HEK293 (cell line): ENCODE measurements around the gene ZNF446.

Experiments
- BCL11B ChIP-seq: fragments of 450-650 bp; formaldehyde crosslinking; IDR thresholded peaks from 2 replicates; pipeline ENCODE4 v1.5.1; 2016; ENCODE audit warnings: low read depth, missing biosample characterization, missing genetic modification characterization
- CTCF ChIP-seq: fragments of 450-650 bp; formaldehyde crosslinking; IDR thresholded peaks from 2 replicates; pipeline ENCODE4 v1.5.1; 2016; ENCODE audit warnings: missing biosample characterization, missing genetic modification characterization
- ELK4 ChIP-seq: IDR thresholded peaks from 2 replicates; pipeline ENCODE4 v1.6.1; 2011; ENCODE audit warnings: mild to moderate bottlenecking, low read depth, low read length, borderline replicate concordance
- RBAK ChIP-seq: fragments of 450-650 bp; formaldehyde crosslinking; IDR thresholded peaks from 2 replicates; pipeline ENCODE4 v1.5.1; 2016; ENCODE audit warnings: missing biosample characterization, missing genetic modification characterization
- YY1 ChIP-seq: fragments of 450-650 bp; formaldehyde crosslinking; IDR thresholded peaks from 2 replicates; pipeline ENCODE4 v1.5.1; 2018; ENCODE audit warnings: missing biosample characterization, missing genetic modification characterization
- ZBTB8A ChIP-seq: fragments of 450-650 bp; formaldehyde crosslinking; IDR thresholded peaks from 2 replicates; pipeline ENCODE4 v1.5.1; 2016; ENCODE audit warnings: missing biosample characterization, missing genetic modification characterization
- ZNF121 ChIP-seq: fragments of 450-650 bp; formaldehyde crosslinking; IDR thresholded peaks from 2 replicates; pipeline ENCODE4 v1.5.1; 2016; ENCODE audit warnings: missing biosample characterization, missing genetic modification characterization
- ZNF394 ChIP-seq: fragments of 450-650 bp; formaldehyde crosslinking; IDR thresholded peaks from 2 replicates; pipeline ENCODE4 v1.5.1; 2016; ENCODE audit warnings: missing biosample characterization, missing genetic modification characterization, mild to moderate bottlenecking, moderate library complexity, borderline replicate concordance
- ZNF423 ChIP-seq: fragments of 450-650 bp; formaldehyde crosslinking; IDR thresholded peaks from 2 replicates; pipeline ENCODE4 v1.5.1; 2016; ENCODE audit warnings: missing biosample characterization, missing genetic modification characterization
- ZNF610 ChIP-seq: fragments of 450-650 bp; formaldehyde crosslinking; IDR thresholded peaks from 2 replicates; pipeline ENCODE4 v1.5.1; 2016; ENCODE audit warnings: missing biosample characterization, missing genetic modification characterization, borderline replicate concordance
- ZNF670 ChIP-seq: fragments of 450-650 bp; formaldehyde crosslinking; IDR thresholded peaks from 2 replicates; pipeline ENCODE4 v1.5.1; 2016; ENCODE audit warnings: missing biosample characterization, missing genetic modification characterization, low read depth

GRCh38 chr19:58450856-58451357, 25.2 kb upstream of the ZNF446 start:
- TF ChIP-seq ZNF610 (tag by site-specific recombination) (no peak), ZNF423 (no peak), BCL11B (tag by site-specific recombination) (no peak), YY1 (tag by site-specific recombination) (no peak), ZBTB8A (tag by site-specific recombination) (no peak), ZNF670 (tag by site-specific recombination) (no peak), CTCF (tag by site-specific recombination) (no peak), ZNF394 (tag by site-specific recombination) (no peak), RBAK (no peak), ZNF121 (tag by site-specific recombination) (no peak), ELK4 (no peak)
